Activated CD4-positive, alpha-beta T cell treated with anti-CD3 and anti-CD28 coated beads for 1 hour (primary cell): ENCODE results near the gene THOP1.
"Not testable (repeated sequence)": the region's sequence is repeated elsewhere in the genome, so short reads cannot be mapped to it uniquely, and the experiment has no call there.

Experiments
- DNase-seq: peaks from one replicate; pipeline ENCODE4 v3.0.0-alpha.2; 2020

The THOP1 gene

DNA sequence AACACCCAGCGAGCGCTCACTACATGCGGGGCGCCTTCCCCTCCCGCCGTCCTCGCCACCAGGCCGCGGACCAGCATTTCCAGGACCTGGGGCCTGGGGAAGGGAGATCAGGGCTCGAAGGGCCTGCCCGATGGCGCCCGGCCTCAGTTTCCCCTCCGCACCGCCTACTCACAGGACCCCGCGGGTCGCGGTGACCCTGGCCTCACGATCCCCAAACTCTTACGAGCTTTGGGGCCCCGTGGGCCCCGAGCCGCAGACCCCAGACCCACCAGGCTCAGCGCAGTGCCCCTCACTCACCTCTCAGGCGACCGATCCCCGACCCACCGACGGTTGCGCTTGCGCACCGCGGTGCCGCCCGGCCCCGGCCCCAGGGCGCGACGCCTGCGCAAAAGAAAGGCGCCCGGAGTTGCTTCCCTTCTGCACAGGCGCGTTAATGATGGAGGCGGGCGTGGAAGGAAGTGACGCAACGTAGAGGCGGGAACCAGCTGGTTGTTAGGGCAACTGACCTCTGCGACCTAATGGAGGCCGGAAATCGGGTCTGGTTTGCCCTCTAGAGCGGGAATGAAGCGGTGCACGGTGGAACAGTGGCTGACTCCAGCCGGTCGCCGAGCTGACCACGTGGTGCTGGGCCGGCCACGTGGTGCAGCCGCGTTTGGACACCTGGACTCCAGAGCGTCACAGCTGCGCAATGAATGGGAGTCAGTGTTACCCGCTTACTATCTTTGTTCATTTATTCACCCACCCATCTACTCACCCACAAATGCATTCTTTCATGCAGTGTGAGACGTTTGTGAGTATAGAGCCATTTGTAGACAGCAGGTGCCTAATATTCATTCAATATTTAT lies 2.1 kb upstream of the THOP1 start, which contains the start of gene SGTA:
TSS of gene SGTA (minus strand) at position 338 of the 845 bp plus-strand sequence. CDS start 14,205 bp downstream, outside the sequence.
- peak; percentile 94 for DNase-seq

DNA sequence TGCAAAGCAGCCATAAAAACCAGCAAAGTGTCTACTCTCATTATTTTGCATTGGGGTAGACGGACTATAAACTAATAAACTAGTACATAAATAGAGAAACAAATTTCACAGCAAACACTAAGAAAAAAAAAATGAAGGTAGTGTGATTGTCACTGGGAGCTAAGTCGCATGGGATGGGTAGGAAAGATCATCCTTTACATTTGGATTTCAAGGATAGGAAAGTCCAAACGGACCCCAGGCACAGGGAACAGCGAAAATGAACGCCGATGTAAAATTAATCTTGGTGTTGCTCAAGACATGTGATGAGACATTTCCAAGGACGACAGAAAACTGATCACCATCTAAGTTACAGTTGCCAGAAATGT lies 1.5 kb upstream of the THOP1 start:
- DNase-seq, result no peak

- DNase-seq, result no peak
These were observed 1.8 kb downstream of the THOP1 start for GRCh38 chr19:2787115-2787514.

DNA sequence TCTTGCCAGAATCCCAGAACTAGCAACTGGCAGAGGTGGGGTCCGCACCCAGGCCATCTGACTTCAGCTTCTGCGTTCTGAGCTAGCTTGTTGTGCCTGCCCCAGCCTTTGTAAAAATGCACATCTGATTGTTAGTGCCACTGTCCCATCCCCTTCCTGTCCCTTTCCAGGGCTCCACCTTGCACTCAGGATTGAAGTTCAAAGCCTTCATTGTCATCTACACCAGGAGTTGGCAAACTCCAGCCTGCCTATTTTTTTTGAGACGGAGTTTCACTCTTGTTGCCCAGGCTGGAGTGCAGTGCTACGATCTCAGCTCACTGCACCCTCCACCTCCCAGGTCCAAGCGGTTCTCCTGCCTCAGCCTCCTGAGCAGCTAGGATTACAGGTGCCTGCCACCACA lies 2.9 kb downstream of the THOP1 start:
- DNase-seq, result no peak

- DNase-seq, result no peak
These were observed 4.9 kb downstream of the THOP1 start for GRCh38 chr19:2790194-2790556.

GRCh38 chr19:2790557-2791271 lies 5.4 kb downstream of the THOP1 start:
- DNase-seq, result no peak

DNA sequence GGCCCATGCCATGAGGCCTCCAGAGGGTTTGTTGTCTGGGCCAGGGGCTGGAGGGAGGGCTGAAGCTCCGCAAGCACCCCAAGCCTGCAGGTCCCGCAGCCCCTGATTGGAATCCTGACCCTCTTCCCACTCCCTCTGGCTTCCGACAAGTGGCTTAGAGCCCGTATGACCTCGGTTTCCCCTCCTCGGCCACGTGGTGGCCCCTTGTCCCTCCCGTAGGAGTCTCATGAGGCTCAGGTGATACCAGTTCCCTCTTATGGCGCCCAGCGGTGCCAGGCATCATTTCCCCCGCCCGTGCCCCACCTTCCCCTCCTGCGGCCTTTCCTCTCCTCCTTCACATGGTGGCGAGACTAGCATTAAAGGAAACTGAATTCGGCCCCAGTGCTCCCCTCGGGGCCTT lies 6.1 kb downstream of the THOP1 start:
- DNase-seq, result no peak

DNA sequence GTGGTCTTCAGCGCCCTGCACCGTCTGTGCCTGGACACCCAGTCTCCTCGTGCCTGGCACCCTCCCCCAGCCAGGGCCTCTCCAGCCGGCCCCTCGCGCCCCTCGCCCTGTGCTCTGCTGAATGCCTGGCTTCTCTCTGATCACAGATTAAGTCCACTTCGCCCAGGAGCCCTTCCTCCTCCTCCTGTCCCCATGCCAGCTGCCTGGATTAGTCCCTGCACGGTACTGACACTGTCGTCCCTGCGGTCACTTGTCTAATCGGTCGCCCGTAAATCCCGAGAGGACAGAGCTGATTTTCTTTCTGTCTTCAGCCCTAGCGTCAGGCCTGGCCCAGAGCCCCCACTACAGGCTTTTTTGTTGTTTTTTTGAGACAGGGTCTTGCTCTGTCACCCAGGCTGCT lies 6.6 kb downstream of the THOP1 start:
- no peak for DNase-seq

GRCh38 chr19:2792666-2793065 lies 7.4 kb downstream of the THOP1 start:
- not testable (repeated sequence) for DNase-seq

- no peak for DNase-seq
These were observed 7.8 kb downstream of the THOP1 start for GRCh38 chr19:2793126-2793525.

DNA sequence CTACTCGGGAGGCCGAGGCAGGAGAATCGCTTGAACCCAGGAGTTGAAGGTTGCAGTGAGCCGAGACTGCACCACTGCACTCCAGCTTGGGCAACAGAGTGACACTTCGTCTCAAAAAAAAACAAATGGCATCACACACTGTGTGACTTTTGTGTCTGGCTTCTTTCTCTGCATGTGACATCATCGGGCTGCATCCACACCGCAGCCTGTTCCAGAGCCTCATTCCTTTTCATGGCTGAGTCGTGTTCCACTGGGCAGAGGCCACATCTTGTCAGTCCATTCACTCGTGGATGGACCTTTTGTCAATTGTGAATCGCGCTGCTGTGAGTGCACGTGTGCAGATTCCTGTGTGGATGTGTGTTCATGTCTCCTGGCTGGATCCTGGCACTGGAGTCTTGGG lies 8.3 kb downstream of the THOP1 start:
- no peak for DNase-seq

DNA sequence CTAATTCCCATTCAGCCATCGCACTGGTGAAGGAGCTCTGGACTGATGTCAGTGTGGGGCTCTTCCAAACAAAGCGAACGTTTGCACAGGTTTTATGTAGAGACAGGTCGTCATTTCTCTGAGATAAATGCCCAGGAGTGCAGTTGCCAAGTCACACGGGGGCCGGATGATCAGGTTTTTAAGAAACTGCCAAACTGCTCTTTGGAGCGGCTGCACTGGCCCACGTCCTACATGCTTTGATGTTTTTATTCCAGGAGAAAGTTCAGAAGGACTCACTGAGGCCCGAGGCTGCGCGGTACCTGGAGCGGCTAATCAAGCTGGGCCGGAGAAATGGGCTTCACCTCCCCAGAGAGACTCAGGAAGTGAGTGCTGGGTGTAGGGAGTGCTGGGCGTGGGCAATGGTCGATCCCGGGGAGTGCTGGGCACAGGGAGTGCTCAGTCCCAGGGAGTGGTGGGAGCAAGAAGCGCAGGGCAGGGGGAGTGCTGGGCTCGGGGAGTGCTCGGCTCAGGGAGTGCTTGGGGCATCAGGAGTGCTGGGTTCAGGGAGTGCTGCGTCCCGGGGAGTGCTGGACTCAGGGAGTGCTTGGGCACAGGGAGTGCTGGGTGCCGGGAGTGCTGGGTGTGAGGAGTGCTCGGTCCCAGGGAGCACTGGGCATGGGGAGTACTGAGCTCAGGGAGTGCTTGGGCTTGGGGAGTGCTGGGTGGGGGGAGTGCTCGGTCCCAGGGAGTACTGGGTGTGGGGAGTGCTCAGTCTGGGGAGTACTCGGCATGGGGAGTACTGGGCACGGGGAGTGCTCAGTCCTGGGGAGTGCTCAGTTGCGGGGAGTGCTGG lies 10.7 kb downstream of the THOP1 start:
- no peak for DNase-seq

- DNase-seq, result no peak
These were observed 11.5 kb downstream of the THOP1 start for GRCh38 chr19:2796659-2797266.

- no peak for DNase-seq
These were observed 12.0 kb downstream of the THOP1 start for GRCh38 chr19:2797280-2797679.

DNA sequence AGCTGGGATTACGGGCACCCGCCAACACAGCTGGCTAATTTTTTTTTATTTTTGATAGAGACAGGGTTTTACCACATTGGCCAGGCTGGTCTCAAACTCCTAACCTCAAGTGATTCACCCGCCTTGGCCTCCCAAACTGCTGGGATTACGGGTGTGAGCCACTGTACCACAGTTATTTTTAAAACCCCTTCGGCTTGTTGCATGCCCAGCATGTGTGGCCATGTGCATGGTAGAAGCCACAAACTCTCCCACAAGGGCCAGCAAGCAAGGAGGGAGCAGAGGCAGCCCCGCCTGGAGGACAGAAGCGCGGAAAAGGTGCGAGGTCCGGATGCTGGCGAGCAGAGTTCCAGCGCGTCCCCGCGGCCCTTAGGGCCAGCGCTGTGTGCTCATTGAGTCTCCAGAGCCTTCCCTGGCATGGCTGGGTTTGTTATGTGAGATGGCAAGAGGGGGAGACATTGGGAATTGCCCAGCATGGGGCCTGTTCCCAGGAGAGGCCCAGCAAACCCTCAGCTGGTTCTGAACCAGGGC lies 12.9 kb downstream of the THOP1 start:
- DNase-seq, result no peak

DNA sequence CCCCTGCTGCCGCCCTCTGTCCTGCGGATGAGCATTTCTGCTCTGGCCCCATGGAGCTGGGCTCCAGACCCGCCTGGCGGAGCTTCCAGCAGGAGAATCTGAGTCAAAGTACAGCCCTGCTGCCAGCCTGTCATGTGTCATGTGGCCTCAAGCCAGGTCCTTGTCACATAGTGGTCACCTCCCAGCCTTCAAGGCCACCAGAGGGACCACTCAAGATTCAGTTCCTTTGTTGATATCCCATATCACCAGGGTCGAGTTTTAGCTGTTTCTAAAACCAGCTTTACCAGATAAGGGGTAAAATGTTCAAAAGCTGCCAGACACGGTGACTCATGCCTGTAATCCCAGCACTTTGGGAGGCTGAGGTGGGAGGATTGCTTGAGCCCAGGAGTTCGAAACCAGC lies 13.4 kb downstream of the THOP1 start:
- DNase-seq, result no peak

DNA sequence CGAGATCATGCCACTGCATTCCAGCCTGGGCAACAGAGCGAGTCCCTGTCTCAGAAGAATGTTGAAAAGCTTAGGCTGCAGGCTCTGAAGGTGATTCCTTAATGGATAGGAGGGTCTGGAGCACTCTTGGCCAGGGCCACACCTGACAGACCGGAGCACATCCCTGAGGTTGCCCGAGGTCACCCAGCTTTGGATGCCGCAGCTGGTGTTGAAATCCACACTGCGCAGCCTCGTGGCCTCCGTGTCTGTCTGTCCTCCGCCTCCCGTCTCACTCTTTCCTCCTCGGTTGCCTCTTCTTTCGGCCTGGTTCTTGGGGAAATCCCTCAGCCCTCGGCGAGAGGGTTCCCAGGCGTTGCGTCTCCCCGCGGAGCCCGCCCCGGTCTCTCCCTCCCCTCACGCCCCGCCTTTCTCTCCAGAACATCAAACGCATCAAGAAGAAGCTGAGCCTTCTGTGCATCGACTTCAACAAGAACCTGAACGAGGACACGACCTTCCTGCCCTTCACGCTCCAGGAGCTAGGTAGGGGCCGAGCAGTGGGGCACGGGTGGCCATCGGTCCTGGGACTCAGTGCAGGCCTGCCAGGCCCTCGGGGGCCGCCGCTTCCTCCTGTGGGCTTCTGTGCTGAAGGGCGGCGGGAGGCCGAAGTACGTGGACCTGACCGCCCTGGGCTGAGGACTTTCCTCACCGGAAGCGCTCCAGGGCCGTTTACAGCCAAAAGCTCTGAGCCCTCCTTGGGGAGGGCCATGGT lies 14.1 kb downstream of the THOP1 start:
- DNase-seq, result no peak

GRCh38 chr19:2800506-2800905 lies 15.2 kb downstream of the THOP1 start:
- no peak for DNase-seq

DNA sequence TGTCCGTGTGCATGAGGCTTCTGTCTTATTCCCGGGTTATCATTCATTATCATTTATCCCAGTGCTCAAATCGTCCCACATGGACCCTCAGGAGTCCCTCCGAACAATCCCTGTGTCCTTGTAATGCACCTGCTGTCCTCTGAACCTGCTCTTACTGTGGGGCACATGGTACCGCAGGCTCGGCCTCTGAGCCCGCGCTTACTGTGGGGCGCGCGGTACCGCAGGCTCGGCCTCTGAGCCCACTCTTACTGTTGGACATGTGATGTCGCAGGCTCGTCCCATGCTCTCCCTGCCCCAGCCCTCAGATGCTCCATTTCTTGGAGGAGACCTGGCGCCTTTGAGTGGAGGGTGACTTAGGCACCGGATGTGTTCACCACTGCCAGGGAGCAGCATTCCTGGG lies 17.5 kb downstream of the THOP1 start:
- DNase-seq, result no peak

DNA sequence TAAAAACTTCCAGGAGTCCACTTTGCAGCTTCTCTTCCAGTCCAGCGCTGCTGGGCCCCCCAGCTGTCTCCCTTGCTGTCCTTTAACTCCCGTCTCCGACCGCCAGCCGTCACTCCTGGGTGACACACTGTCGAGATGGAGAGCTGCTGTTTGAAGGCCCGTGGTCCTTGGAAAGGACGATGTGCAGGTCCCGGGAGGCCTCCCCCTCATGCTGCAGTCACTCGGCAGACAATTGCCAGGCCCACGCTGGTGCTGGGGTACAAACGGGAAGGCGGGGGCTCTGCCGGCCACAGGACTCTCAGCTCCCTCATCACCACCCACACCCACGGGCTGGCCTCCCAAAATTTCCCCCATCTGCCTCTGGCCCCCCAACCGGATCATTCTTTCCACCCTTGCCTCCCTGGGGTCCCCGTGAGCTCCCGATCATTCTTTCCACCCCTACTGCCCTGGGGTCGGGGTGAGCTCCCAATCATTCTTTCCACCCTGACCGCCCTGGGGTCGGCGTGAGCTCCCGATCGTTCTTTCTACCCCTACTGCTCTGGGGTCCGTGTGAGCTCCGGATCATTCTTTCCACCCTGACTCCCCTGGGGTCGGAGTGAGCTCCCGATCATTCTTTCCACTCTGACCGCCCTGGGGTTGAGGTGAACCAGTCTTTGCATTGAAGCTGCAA lies 18.3 kb downstream of the THOP1 start:
- DNase-seq, result no peak
